Left hindlimb (tissue), 1 donor: ENCODE measurements around the gene SREK1IP1.

ENCODE experiments used
- DNase-seq: peaks from one replicate; pipeline ENCODE4 v3.0.0-alpha.2; 2018

Gene SREK1IP1

GRCh38 chr5:64678374-64678773 is 90.1 kb downstream of the SREK1IP1 start:
- no peak for DNase-seq

GRCh38 chr5:64671678-64672077 is 96.8 kb downstream of the SREK1IP1 start:
- no peak for DNase-seq

- no peak for DNase-seq
These were observed 98.2 kb downstream of the SREK1IP1 start for GRCh38 chr5:64670277-64670676.
